Muscle of leg (tissue), 11 donors: Measurements from ENCODE around the gene POLR2C. TPM values are rescaled to one million over a fixed set of nuclear protein-coding genes. Genes with fewer than 3 reads are reported as not detected.
A peak's percentile ranks its signal among the peaks of the same experiment; 100 is the strongest.
"Not testable (repeated sequence)": the region's sequence is repeated elsewhere in the genome, so short reads cannot be mapped to it uniquely, and the experiment has no call there.

Source experiments
- DNase-seq: peaks from one replicate; pipeline ENCODE4 v3.0.0; 2013
- H3K27ac ChIP-seq: one replicate; pipeline ENCODE4 v1.5.1; 2013; ENCODE audit warnings: mild to moderate bottlenecking, low read length, control low read depth
- H3K27me3 ChIP-seq: one replicate; pipeline ENCODE4 v1.6.1; 2013; ENCODE audit warnings: low read length; ENCODE audit not compliant: control insufficient read depth, insufficient read depth
- H3K36me3 ChIP-seq: one replicate; pipeline ENCODE4 v1.6.1; 2013; ENCODE audit warnings: low read length; ENCODE audit not compliant: control insufficient read depth, insufficient read depth
- H3K4me1 ChIP-seq: one replicate; pipeline ENCODE4 v1.6.1; 2013; ENCODE audit warnings: low read length; ENCODE audit not compliant: control insufficient read depth, insufficient read depth
- H3K4me3 ChIP-seq: one replicate; pipeline ENCODE4 v1.5.1; 2013; ENCODE audit warnings: low read length, control low read depth
- H3K9me3 ChIP-seq: replicated peaks from 2 replicates; pipeline ENCODE4 v1.6.1; 2013; ENCODE audit warnings: low read depth, low read length; ENCODE audit not compliant: control insufficient read depth
- WGBS: methylation state at CpG from one replicate; pipeline ENCODE4 v1.1.5; 2013; ENCODE audit warnings: missing lambda C conversion rate; ENCODE audit not compliant: insufficient coverage; 5-methylcytosine and 5-hydroxymethylcytosine counted together
- polyA plus RNA-seq, 8 donors: library from polyadenylated mRNA; unstranded; fragments of 120-200 nt; gene quantifications; one replicate each; pipeline versions ENCODE4 v1.2.1 to v1.2.3, GENCODE V29; 2013; ENCODE audit warnings: inconsistent platforms in 1 of 8, low replicate concordance in 1 of 8; ENCODE audit not compliant: insufficient read length in 8 of 8, insufficient read depth in 1 of 8
- total RNA-seq: library from RNA; stranded (reverse); fragments of 120-200 nt; gene quantifications from one replicate; pipeline ENCODE4 v1.2.4, GENCODE V29; 2013

The POLR2C gene
- total and polyA plus RNA-seq, 9 donors = 44.3 to 56.7 (median 49.4) TPM

DNA sequence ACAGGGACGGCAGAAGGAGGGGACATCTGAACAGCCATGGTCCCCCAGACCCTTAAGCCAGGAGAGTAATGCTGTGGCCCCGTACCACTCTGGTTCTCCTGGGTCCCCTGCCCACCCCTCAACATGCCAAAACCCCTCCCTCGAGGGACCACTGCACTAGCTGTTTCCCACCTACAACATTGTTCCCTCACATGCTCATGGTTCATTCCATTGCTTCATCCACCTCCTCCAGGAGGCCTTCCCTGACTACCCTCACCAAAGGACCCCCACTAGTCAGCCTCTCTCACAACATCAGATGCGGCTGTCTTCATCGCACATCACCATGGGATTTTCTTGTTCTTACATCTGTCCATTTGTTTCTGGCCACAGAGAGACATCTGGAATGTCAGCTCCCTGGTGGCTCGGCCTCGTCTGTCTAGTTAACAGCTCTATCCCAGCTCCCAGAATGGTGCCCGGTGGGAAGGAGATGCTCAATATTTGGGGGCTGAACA, 22.1 kb downstream of the POLR2C start:
- no peaks in the 10 kb centered on the region for H3K9me3 ChIP-seq
- H3K4me3 ChIP-seq = no peak overlapping the region
- no peak for DNase-seq
- H3K27ac ChIP-seq = no peak overlapping the region
- peaks cover 9% of the 10 kb centered on the region for H3K27me3 ChIP-seq
- H3K36me3 ChIP-seq = no peaks in the 10 kb centered on the region
- H3K4me1 ChIP-seq = peaks cover 32% of the 10 kb centered on the region
- 73% methylated on average over 5 of the region's 8 CpGs for WGBS

DNA sequence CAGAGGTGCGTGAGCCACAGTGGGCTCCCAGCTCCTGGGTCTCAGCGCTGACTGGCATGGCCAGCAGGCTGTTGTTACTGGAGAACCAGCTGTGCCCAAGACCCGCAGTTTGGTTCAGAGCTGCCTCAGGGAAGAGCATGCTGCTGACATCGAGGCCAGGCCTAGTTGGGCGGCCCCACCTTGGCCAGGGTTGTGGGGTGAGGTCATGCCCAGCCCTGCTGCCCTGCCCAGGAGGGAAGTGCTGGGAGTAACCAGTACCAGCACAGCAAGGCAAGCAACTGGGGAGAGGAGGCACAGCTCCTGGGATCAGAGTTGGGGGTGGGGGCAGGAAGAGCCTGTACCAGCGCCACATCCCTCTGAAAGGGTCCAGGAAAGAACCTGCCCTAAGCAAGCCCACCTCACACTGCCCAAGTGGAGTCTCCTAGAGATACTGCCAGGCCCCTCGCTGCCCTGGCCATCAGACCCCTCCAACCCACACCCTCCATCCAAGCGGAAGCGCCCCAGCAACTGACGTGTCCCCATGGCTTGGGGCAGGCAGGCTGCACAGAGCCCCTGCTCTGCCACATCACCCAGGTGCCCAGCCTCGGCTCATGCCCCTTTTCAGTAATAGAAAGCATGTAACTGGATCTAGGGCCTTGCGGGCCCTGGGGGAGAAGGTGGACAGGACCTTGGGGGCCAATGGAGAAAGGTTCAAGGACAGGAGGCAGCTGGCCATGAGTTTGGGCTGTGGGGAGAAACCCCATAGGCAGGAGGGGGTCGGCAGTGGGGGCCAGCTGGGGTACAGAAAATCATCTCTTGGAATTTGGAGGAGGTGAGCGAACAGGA, 22.8 kb downstream of the POLR2C start:
- peaks cover 25% of the 10 kb centered on the region for H3K4me1 ChIP-seq
- DNase-seq = no peak
- WGBS = 55% methylated on average over 11 of the region's 14 CpGs
- H3K27me3 ChIP-seq = peaks cover 6% of the 10 kb centered on the region
- no peaks in the 10 kb centered on the region for H3K9me3 ChIP-seq
- no peak overlapping the region for H3K27ac ChIP-seq
- H3K4me3 ChIP-seq = peak overlapping the region; percentile 64
- no peaks in the 10 kb centered on the region for H3K36me3 ChIP-seq

DNA sequence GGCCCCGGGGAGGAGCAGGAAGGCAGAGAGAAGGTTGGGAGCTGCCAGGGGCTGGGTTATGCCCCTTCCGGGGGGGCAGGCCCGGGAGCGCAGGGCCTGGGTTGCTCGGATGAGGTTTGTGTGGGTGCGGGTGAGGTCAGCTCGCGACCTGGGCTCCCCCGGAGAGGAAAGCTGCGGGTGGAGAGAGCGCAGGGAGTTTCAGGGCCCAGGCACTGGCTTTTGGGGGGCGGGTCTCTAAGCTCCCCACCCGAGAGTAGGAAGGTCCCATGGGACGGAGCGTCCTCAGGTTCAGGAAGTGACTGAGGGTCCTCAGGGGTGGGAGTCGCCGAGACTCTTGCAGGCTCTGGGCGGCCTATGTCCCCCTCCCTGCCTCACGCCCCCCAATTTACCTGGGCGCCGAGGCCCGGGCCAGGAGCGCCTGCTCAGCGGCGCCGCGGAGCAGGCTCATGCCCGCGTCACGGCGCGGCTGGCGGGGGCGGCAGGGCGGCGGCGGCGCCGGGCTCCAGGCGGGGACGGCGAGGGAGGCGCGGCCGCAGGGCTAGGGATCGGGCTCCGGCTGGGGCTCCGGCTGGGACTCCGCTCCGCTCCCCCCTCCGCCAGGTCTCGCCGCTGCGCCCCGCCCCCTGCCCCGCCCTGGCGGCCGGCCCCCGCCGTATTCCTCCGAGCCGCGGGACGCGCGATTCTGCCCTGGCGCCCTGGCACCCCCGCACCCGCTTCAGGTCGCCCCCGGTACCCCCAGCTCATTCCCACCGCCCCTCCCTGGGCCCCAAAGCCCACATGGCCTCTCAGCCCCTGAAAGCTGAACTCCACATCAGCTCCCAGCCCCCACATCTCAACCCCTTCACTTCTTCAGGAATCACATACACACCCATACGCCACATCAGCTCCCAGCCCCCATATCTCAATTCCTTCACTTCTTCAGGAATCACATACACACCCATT, 23.7 kb downstream of the POLR2C start, which contains the start of gene DOK4:
TSS of gene DOK4 (minus strand) at position 578 of the 942 bp plus-strand sequence. CDS start 6,986 bp downstream, outside the sequence.
- under 1% methylated on average over 70 of the region's 73 CpGs for WGBS
- Histone ChIP-seq H3K4me3 (peak within 1 kb of the TSS; percentile 64), H3K36me3 (no peaks in the 10 kb centered on the region), H3K27me3 (peaks cover 6% of the 10 kb centered on the region), H3K4me1 (peaks cover 20% of the 10 kb centered on the region), H3K9me3 (no peaks in the 10 kb centered on the region), H3K27ac (no peak within 1 kb of the TSS)
- DNase-seq = peak; percentile 84

DNA sequence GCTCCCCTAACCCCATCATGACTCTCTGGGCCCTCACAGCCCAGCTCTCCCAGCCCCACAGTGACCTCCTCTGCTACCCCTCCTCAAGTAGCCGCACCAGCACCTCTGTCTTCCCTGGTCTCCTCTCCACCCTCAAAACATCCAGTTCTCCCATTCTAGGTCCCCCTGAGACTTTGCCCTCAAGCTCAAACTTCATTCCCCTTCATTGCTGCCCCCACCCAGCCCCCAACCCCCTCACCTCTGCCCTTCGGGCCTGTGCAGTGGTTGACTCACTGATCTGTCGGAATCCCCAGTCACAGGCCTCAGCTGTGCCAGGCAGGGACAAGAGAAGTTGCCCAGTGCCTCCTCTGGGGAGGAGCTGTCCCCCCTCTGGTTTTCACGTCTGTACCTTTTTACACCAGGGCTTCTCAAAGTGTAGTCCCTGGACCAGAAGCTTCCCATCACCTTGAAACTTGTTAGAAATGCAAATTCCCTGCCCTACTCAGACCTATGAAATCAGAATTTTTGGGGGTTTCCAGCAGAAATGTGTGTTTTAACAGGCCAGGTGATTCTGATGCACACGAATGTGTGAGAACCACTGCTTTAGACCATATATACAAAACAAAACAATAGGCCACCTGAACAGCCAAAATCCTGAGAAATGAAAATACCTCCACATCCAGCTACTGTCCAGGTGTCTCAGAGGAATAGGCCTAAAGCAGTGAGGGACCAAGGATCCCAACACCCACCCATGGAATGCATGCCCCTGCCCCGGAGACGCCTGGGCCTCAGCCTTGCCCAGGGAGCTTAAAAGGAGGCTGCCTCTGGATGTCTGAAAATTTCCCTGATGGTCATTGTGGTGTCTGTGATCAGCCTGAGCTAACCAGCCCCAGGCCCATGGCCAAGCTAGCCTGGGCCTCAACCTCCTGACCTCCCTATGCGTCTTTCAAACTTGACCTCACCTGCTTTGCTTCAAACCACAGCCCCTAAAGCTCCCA, 24.7 kb downstream of the POLR2C start:
- Histone ChIP-seq H3K4me1 (peaks cover 20% of the 10 kb centered on the region), H3K4me3 (peak overlapping the region; percentile 32), H3K27ac (no peak overlapping the region), H3K27me3 (peaks cover 6% of the 10 kb centered on the region), H3K36me3 (no peaks in the 10 kb centered on the region), H3K9me3 (no peaks in the 10 kb centered on the region)
- 78% methylated on average over 7 of the region's 8 CpGs for WGBS
- no peak for DNase-seq

DNA sequence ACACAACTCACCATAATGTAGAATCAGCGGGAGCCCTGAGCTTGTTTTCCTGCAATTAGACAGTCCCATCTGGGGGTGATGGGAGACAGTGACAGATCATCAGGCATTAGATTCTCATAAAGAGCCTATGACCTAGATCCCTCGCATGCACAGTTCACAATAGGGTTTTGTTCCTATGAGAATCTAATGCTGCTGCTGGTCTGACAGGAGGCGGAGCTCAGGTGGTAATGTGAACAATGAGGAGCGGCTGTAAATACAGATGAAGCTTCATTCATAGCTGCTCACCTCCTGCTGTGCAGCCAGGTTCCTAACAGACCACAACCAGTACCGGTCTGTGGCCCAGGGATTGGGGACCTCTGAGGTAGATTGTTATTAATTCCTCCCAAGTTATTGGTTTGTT, 26.8 kb downstream of the POLR2C start:
- DNase-seq = no peak
- WGBS = 90% methylated on average over 2 of the region's 5 CpGs
- peaks cover 6% of the 10 kb centered on the region for H3K27me3 ChIP-seq

DNA sequence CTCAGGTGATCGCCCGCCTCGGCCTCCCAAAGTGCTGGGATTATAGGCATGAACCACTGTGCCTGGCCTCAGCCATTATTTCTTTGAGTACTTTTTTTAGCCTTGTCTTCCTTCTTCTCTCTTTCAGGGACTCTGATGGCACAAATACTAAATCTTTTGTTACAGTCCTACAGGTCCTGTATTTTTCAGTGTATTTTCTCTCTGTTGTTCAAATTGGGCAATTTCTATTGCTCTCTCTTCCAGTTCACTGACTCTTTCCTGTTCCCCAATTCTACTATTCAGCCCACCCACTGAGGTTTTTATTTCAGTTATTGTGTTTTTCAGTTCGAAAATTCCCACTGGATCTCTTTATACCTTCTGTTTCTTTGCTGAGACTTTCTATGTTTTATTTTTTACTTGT, 31.3 kb downstream of the POLR2C start:
- Histone ChIP-seq H3K9me3 (no peaks in the 10 kb centered on the region), H3K4me3 (no peak overlapping the region), H3K4me1 (no peaks in the 10 kb centered on the region), H3K27ac (no peak overlapping the region), H3K36me3 (no peaks in the 10 kb centered on the region), H3K27me3 (peaks cover 3% of the 10 kb centered on the region)
- WGBS = 89% methylated on average over 3 of the region's 4 CpGs
- DNase-seq = no peak

More for the DNA sequence above, 26.8 kb downstream of the POLR2C start:
- H3K4me1 ChIP-seq = peaks cover 20% of the 10 kb centered on the region
- no peaks in the 10 kb centered on the region for H3K9me3 ChIP-seq
- H3K36me3 ChIP-seq = no peaks in the 10 kb centered on the region
- no peak overlapping the region for H3K27ac ChIP-seq
- H3K4me3 ChIP-seq = no peak overlapping the region

DNA sequence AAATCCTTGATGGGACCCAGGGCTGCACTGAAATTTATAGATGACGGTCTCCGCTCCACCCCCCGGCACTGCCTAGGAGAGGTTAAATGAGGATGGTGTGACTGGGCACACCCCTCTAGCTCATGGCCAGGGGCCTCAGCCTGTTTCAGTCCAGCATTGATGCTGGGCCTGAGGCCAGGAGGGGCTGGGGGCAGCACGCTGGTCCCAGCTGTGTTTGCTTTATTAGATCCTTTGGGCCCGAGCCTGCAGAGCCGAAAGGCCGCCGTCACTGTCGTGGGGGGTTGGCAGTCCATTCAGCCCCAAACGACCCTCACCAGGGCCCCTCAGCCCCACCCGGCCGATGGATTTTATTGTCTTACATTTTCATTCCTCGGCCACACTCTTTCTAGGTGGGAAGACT, 34.6 kb downstream of the POLR2C start:
- Histone ChIP-seq H3K4me1 (no peaks in the 10 kb centered on the region), H3K27ac (no peak overlapping the region), H3K4me3 (no peak overlapping the region), H3K27me3 (peaks cover 7% of the 10 kb centered on the region), H3K9me3 (no peaks in the 10 kb centered on the region), H3K36me3 (no peaks in the 10 kb centered on the region)
- no peak for DNase-seq
- WGBS = 39% methylated on average over 12 of the region's 13 CpGs

DNA sequence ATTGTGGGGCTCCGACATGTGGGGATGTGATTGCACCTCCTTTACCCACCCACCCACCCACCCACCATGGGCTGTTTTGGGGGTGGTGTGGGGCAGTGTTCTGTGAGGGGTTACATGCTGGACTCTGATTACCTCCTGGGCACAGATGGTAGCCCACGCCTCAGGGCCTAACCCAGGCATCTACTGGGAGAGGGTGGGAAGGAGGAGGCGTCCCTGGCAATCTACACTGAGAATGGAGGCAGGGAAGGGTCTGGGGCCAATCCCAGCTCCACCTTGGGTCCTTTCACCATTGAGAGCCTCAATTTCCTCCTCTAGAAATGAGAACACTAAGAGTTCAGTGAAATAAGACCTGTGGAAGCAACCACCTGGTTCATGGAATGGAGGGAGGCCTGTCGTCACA, 35.6 kb downstream of the POLR2C start:
- Histone ChIP-seq H3K9me3 (no peaks in the 10 kb centered on the region), H3K4me3 (no peak overlapping the region), H3K27ac (no peak overlapping the region), H3K36me3 (no peaks in the 10 kb centered on the region), H3K4me1 (no peaks in the 10 kb centered on the region), H3K27me3 (peaks cover 7% of the 10 kb centered on the region)
- no peak for DNase-seq
- WGBS = no CpG with 5 or more reads among the region's 4 CpGs

DNA sequence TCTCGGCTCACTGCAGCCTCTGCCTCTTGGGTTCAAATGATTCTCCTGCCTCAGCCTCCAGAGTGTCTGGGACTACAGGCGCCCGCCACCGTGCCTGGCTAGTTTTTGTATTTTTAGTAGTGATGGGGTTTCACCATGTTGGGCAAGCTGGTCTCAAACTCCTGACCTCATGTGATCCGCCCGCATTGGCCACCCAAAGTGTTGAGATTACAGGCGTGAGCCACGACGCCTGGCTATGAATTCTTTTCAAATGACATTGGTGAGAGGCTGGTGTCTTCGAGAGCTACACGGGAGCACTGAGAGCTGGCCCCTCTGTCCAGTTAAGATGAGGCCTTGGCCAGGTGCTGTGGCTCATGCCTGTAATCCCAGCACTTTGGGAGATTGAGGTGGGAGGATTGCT, 37.5 kb downstream of the POLR2C start:
- not testable (repeated sequence) for H3K9me3 ChIP-seq, H3K36me3 ChIP-seq, H3K4me3 ChIP-seq, H3K27ac ChIP-seq, H3K4me1 ChIP-seq, DNase-seq
- WGBS = 93% methylated on average over 6 of the region's 11 CpGs
- peaks cover 10% of the 10 kb centered on the region for H3K27me3 ChIP-seq
